Fibroblast of lung (primary cell): Measurements from ENCODE around the gene TOMM40.

Source experiments
- CTCF ChIP-seq, 2 donors: IDR thresholded peaks in 1 of 2; conservative IDR thresholded peaks in 1 of 2; 1 replicate in 1 of 2; 2 replicates in 1 of 2; pipeline ENCODE4 v1.5.1; 2011 to 2012; ENCODE audit warnings: low read length in 2 of 2, control low read depth in 1 of 2, inconsistent platforms in 1 of 2, low read depth in 1 of 2, mild to moderate bottlenecking in 1 of 2
- EZH2 ChIP-seq: IDR thresholded peaks from 2 replicates; pipeline ENCODE4 v1.5.1; 2012; ENCODE audit warnings: low read length, control low read depth, mild to moderate bottlenecking; ENCODE audit errors: missing control alignments

GRCh38 chr19:44930088-44930487 lies 39.0 kb downstream of the TOMM40 start:
- no peak for TF ChIP-seq CTCF (conservative IDR thresholded peaks at IDR 0.05 in 1 of 2, IDR thresholded peaks at IDR 0.05 in 1 of 2; ENCODE audit: low read depth in 1 of 2, low read length in 2 of 2)
- TF ChIP-seq EZH2, result no peak
